ENCODE data around the gene RNF44. TPM values are rescaled to one million over a fixed set of nuclear protein-coding genes. Genes with fewer than 3 reads are reported as not detected.

Gene RNF44
- total and polyA plus RNA-seq, 2 of the 13 experiments (the other 11 are each of a cell fraction or from before 2014, with no cell fraction given): 9.2 to 16.8 TPM

- TF ChIP-seq ZNF574 (CRISPR knock-in tag; IDR thresholded peaks at IDR 0.05) (peak; percentile 10; the same call in 1 of the 2 replicates), NR2C2 (CRISPR knock-in tag; IDR thresholded peaks at IDR 0.05; ENCODE audit: borderline replicate concordance) (no peak), SRY (CRISPR knock-in tag; IDR thresholded peaks at IDR 0.05) (0 out of 2 replicates have a peak, but pooled peaks have one; percentile 30), MAFK (conservative IDR thresholded peaks at IDR 0.05 in 1 of 2, IDR thresholded peaks at IDR 0.05 in 1 of 2; ENCODE audit: low read length in 2 of 2) (no peak), ZNF605 (CRISPR knock-in tag; IDR thresholded peaks at IDR 0.05) (no peak), SP5 (CRISPR knock-in tag; IDR thresholded peaks at IDR 0.05; ENCODE audit: borderline replicate concordance, low read depth) (no peak), POLR2G (IDR thresholded peaks at IDR 0.05; ENCODE audit: low read depth, low read length) (0 out of 2 replicates have a peak, but pooled peaks have one; percentile 33), ZNF318 (CRISPR knock-in tag; IDR thresholded peaks at IDR 0.05) (no peak), ZFP37 (CRISPR knock-in tag; IDR thresholded peaks at IDR 0.05; ENCODE audit: borderline replicate concordance) (no peak), ATF7-NPFF (CRISPR knock-in tag; IDR thresholded peaks at IDR 0.05; ENCODE audit: low read depth) (0 out of 2 replicates have a peak, but pooled peaks have one; percentile 44), KLF6 (CRISPR knock-in tag; IDR thresholded peaks at IDR 0.05) (0 out of 2 replicates have a peak, but pooled peaks have one; percentile 34), SP4 (CRISPR knock-in tag; IDR thresholded peaks at IDR 0.05) (peak; percentile 19; the same call in 1 of the 2 replicates), ZEB1 (IDR thresholded peaks at IDR 0.05; ENCODE audit: insufficient replicate concordance, low read depth) (no peak), ZC3H4 (CRISPR knock-in tag; IDR thresholded peaks at IDR 0.05; ENCODE audit: borderline replicate concordance) (no peak), HNRNPLL (IDR thresholded peaks at IDR 0.05; ENCODE audit: low read depth, low read length, poor library complexity, severe bottlenecking) (no peak)
These were observed 6.4 kb upstream of the RNF44 start (continued) for GRCh38 chr5:176543428-176544182.

All from HepG2 (cell line).